GM13976 (cell line): ENCODE measurements around the gene SLC25A26.

Experiments
- DNase-seq: peaks from one replicate; pipeline ENCODE4 v3.0.0; 2012; ENCODE audit warnings: low spot score
- CTCF ChIP-seq: IDR thresholded peaks from 2 replicates; pipeline ENCODE4 v1.5.1; 2012; ENCODE audit warnings: borderline replicate concordance, mild to moderate bottlenecking; ENCODE audit not compliant: insufficient read depth; ENCODE audit errors: extremely low read depth, missing control alignments, control extremely low read depth
- in situ Hi-C: fragments of 300-500 bp; cut with MboI; formaldehyde crosslinking; loops from one replicate; pipeline ENCODE4 v1.12.0; 2022; ENCODE audit warnings: low sequenced_read_pairs, mixed read lengths, inconsistent platforms; ENCODE audit not compliant: unreplicated experiment

SLC25A26 gene

GRCh38 chr3:66405701-66406091 lies 184.9 kb downstream of the SLC25A26 start:
- no peak for DNase-seq
- in situ Hi-C loops: loop anchor here (10.0 kb wide), 1 partner anchor 409 kb away; no protein-coding TSS in a partner anchor
- TF ChIP-seq CTCF: no peak

- no peak for DNase-seq
- in situ Hi-C loops: loop anchor here (10.0 kb wide), 1 partner anchor 409 kb away; no protein-coding TSS in a partner anchor
- no peak for TF ChIP-seq CTCF
Measured at GRCh38 chr3:66406163-66406562, 185.4 kb downstream of the SLC25A26 start.

- TF ChIP-seq CTCF: no peak
- in situ Hi-C loops: loop anchor here (10.0 kb wide), 1 partner anchor 408 kb away; no protein-coding TSS in a partner anchor
- no peak for DNase-seq
Measured at GRCh38 chr3:66406831-66407610, 186.2 kb downstream of the SLC25A26 start.

- peak; percentile 84 for TF ChIP-seq CTCF
- in situ Hi-C loops: loop anchor here (10.0 kb wide), 1 partner anchor 407 kb away; no protein-coding TSS in a partner anchor
- peak; percentile 91 for DNase-seq
Measured at GRCh38 chr3:66407611-66408218, 186.9 kb downstream of the SLC25A26 start.

- no peak for DNase-seq
- in situ Hi-C loops: loop anchor here (10.0 kb wide), 1 partner anchor 405 kb away; no protein-coding TSS in a partner anchor
- TF ChIP-seq CTCF: no peak
Measured at GRCh38 chr3:66409771-66410754, 189.3 kb downstream of the SLC25A26 start.

GRCh38 chr3:66410976-66411375 lies 190.2 kb downstream of the SLC25A26 start:
- TF ChIP-seq CTCF: no peak
- in situ Hi-C loops: no loop called here
- no peak for DNase-seq
